ENCODE measurements around the gene TMEM51.

The TMEM51 gene

GRCh38 chr1:15115542-15116330 lies 37.8 kb upstream of the TMEM51 start:
- no peaks in the 10 kb centered on the region for H3K9me3 ChIP-seq (ENCODE audit: control insufficient read depth, insufficient read depth, low read length)
- no peaks in the 10 kb centered on the region for H3K27me3 ChIP-seq (ENCODE audit: control insufficient read depth, insufficient read depth, low read length)
- DNase-seq (ENCODE audit: low read depth, low spot score), result no peak
- 0 out of 2 replicates have a peak, but pooled peaks cover 4% of the 10 kb centered on the region for H3K4me1 ChIP-seq (ENCODE audit: control insufficient read depth, insufficient read depth, low read length)
- no CpG with 5 or more reads among the region's 15 CpGs for WGBS (ENCODE audit: insufficient coverage, insufficient read length)
- H3K27ac ChIP-seq (ENCODE audit: low read length), result no peak overlapping the region
- no peaks in the 10 kb centered on the region for H3K36me3 ChIP-seq (ENCODE audit: control insufficient read depth, insufficient read depth, low read length)
- H3K4me3 ChIP-seq (ENCODE audit: low read length), result no peak overlapping the region

DNA sequence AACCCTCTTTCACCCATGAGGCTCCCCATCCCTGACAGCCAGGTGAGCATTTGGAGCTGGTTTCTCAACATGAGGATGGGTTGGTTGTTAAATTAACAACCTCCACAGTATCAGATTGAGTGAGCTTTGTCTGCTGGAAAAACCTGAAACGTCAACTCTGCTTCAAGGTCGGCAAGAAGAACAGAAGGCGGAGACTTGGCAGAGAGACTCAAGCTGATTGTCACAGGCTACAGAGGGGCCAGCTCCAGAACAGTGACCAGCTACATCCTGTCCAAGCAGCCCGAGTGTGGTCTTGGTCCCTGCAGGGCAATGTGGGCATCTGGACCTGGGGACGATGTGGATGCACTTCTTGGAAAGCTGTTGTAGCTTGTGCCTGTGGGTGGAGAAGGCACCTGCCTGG lies 36.6 kb upstream of the TMEM51 start:
- H3K27me3 ChIP-seq (ENCODE audit: control insufficient read depth, insufficient read depth, low read length), result no peaks in the 10 kb centered on the region
- WGBS (ENCODE audit: insufficient coverage, insufficient read length), result no CpG with 5 or more reads among the region's 5 CpGs
- H3K4me3 ChIP-seq (ENCODE audit: low read length), result no peak overlapping the region
- 0 out of 2 replicates have a peak, but pooled peaks cover 2% of the 10 kb centered on the region for H3K4me1 ChIP-seq (ENCODE audit: control insufficient read depth, insufficient read depth, low read length)
- H3K9me3 ChIP-seq (ENCODE audit: control insufficient read depth, insufficient read depth, low read length), result no peaks in the 10 kb centered on the region
- no peaks in the 10 kb centered on the region for H3K36me3 ChIP-seq (ENCODE audit: control insufficient read depth, insufficient read depth, low read length)
- no peak for DNase-seq (ENCODE audit: low read depth, low spot score)
- H3K27ac ChIP-seq (ENCODE audit: low read length), result no peak overlapping the region

DNA sequence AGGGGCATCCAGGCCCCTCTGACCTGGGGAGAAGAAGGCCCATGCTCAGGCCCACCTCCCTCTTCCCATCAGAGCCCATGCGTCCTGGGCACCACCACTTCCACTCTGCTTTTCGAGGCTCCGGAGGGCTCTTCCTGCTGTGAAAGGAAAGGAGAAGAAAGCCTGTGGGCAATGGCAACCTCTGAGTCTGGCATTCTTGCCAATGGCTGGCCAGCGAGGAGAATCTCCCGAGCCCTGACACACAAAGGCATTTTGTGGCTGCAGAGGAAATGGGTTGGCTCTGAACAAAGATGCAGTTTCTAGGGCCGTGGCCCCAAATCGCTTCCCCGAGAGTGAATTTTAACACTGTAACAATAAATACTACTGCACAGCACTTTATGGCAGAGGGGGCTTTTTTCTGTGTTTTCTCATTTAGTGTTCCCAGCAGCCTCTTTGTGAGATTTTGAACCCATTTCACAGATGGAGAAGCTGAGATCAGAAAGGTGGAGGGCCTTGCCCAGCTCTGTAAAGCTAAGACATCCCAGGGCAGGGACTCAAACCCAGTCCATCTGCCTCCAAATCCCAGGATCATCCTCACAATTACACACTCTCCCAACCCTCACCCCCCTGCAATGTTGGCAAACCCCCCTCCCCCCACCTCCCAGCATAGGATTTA lies 35.7 kb upstream of the TMEM51 start:
- no peak for DNase-seq (ENCODE audit: low read depth, low spot score)
- no peak overlapping the region for H3K4me3 ChIP-seq (ENCODE audit: low read length)
- H3K36me3 ChIP-seq (ENCODE audit: control insufficient read depth, insufficient read depth, low read length), result no peaks in the 10 kb centered on the region
- H3K27me3 ChIP-seq (ENCODE audit: control insufficient read depth, insufficient read depth, low read length), result no peaks in the 10 kb centered on the region
- H3K4me1 ChIP-seq (ENCODE audit: control insufficient read depth, insufficient read depth, low read length), result no peaks in the 10 kb centered on the region
- no CpG with 5 or more reads among the region's 8 CpGs for WGBS (ENCODE audit: insufficient coverage, insufficient read length)
- no peak overlapping the region for H3K27ac ChIP-seq (ENCODE audit: low read length)
- no peaks in the 10 kb centered on the region for H3K9me3 ChIP-seq (ENCODE audit: control insufficient read depth, insufficient read depth, low read length)

DNA sequence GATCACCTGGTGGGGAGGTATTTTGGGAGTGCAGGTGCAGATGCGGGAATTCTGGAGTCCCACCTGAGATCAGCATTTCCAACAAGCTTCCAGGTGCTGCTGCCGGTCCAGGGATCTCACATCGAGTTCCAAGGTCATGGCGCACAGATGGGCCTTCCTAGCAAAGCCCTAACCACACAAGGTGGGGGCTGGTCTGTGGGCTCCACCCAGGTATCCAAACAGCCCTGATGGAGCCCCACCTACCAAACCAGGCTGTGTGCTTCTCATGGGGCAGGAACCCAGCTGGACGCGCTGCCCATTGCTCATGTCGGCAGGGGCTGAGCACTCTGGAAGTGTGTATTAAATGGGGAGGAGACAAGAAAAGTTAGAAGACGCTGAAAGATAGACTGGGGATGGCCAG lies 35.0 kb upstream of the TMEM51 start:
- DNase-seq (ENCODE audit: low read depth, low spot score), result no peak
- H3K36me3 ChIP-seq (ENCODE audit: control insufficient read depth, insufficient read depth, low read length), result no peaks in the 10 kb centered on the region
- no peak overlapping the region for H3K4me3 ChIP-seq (ENCODE audit: low read length)
- H3K9me3 ChIP-seq (ENCODE audit: control insufficient read depth, insufficient read depth, low read length), result no peaks in the 10 kb centered on the region
- H3K27me3 ChIP-seq (ENCODE audit: control insufficient read depth, insufficient read depth, low read length), result no peaks in the 10 kb centered on the region
- WGBS (ENCODE audit: insufficient coverage, insufficient read length), result no CpG with 5 or more reads among the region's 8 CpGs
- no peaks in the 10 kb centered on the region for H3K4me1 ChIP-seq (ENCODE audit: control insufficient read depth, insufficient read depth, low read length)
- H3K27ac ChIP-seq (ENCODE audit: low read length), result no peak overlapping the region

GRCh38 chr1:15120251-15120945 lies 33.1 kb upstream of the TMEM51 start:
- no CpG with 5 or more reads among the region's 13 CpGs for WGBS (ENCODE audit: insufficient coverage, insufficient read length)
- Histone ChIP-seq H3K4me3 (ENCODE audit: low read length) (no peak overlapping the region), H3K36me3 (ENCODE audit: control insufficient read depth, insufficient read depth, low read length) (no peaks in the 10 kb centered on the region), H3K9me3 (ENCODE audit: control insufficient read depth, insufficient read depth, low read length) (no peaks in the 10 kb centered on the region), H3K27ac (ENCODE audit: low read length) (no peak overlapping the region), H3K27me3 (ENCODE audit: control insufficient read depth, insufficient read depth, low read length) (no peaks in the 10 kb centered on the region), H3K4me1 (ENCODE audit: control insufficient read depth, insufficient read depth, low read length) (no peaks in the 10 kb centered on the region)
- no peak for DNase-seq (ENCODE audit: low read depth, low spot score)

- Histone ChIP-seq H3K9me3 (ENCODE audit: control insufficient read depth, insufficient read depth, low read length) (no peaks in the 10 kb centered on the region), H3K4me3 (ENCODE audit: low read length) (no peak overlapping the region), H3K36me3 (ENCODE audit: control insufficient read depth, insufficient read depth, low read length) (no peaks in the 10 kb centered on the region), H3K27me3 (ENCODE audit: control insufficient read depth, insufficient read depth, low read length) (no peaks in the 10 kb centered on the region), H3K4me1 (ENCODE audit: control insufficient read depth, insufficient read depth, low read length) (no peaks in the 10 kb centered on the region), H3K27ac (ENCODE audit: low read length) (no peak overlapping the region)
- DNase-seq (ENCODE audit: low read depth, low spot score), result no peak
- no CpG with 5 or more reads among the region's 7 CpGs for WGBS (ENCODE audit: insufficient coverage, insufficient read length)
Measured at GRCh38 chr1:15122331-15122730, 31.2 kb upstream of the TMEM51 start.

DNA sequence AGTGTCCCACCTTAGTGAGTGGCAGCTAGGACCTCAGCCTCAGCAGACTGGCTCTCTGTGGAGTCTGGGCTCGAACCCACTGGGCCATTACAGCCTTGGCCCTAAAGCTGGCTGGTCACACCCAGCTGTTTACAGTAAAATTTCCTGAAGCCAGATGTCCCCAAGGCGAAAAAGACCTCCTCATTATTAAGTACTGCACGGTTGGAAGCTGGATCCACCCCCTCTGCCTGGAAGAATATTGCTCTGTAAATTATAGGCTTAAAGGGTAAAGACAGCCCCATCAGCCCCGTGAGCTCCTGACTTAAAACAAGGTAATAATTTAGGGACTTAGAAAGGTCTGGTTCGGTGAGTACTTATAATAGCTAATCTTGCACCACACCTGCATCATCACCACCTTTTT lies 30.3 kb upstream of the TMEM51 start:
- Histone ChIP-seq H3K4me1 (ENCODE audit: control insufficient read depth, insufficient read depth, low read length) (no peaks in the 10 kb centered on the region), H3K9me3 (ENCODE audit: control insufficient read depth, insufficient read depth, low read length) (no peaks in the 10 kb centered on the region), H3K36me3 (ENCODE audit: control insufficient read depth, insufficient read depth, low read length) (no peaks in the 10 kb centered on the region), H3K27ac (ENCODE audit: low read length) (no peak overlapping the region), H3K27me3 (ENCODE audit: control insufficient read depth, insufficient read depth, low read length) (no peaks in the 10 kb centered on the region), H3K4me3 (ENCODE audit: low read length) (no peak overlapping the region)
- no CpG with 5 or more reads among the region's 5 CpGs for WGBS (ENCODE audit: insufficient coverage, insufficient read length)
- no peak for DNase-seq (ENCODE audit: low read depth, low spot score)

- Histone ChIP-seq H3K27me3 (ENCODE audit: control insufficient read depth, insufficient read depth, low read length) (no peaks in the 10 kb centered on the region), H3K27ac (ENCODE audit: low read length) (no peak overlapping the region), H3K36me3 (ENCODE audit: control insufficient read depth, insufficient read depth, low read length) (no peaks in the 10 kb centered on the region), H3K4me1 (ENCODE audit: control insufficient read depth, insufficient read depth, low read length) (no peaks in the 10 kb centered on the region), H3K9me3 (ENCODE audit: control insufficient read depth, insufficient read depth, low read length) (no peaks in the 10 kb centered on the region), H3K4me3 (ENCODE audit: low read length) (no peak overlapping the region)
- DNase-seq (ENCODE audit: low read depth, low spot score), result no peak
- no CpG with 5 or more reads among the region's 9 CpGs for WGBS (ENCODE audit: insufficient coverage, insufficient read length)
Measured at GRCh38 chr1:15123925-15124324, 29.6 kb upstream of the TMEM51 start.

- no peaks in the 10 kb centered on the region for H3K4me1 ChIP-seq (ENCODE audit: control insufficient read depth, insufficient read depth, low read length)
- no peak for DNase-seq (ENCODE audit: low read depth, low spot score)
- no peak overlapping the region for H3K4me3 ChIP-seq (ENCODE audit: low read length)
- no peaks in the 10 kb centered on the region for H3K9me3 ChIP-seq (ENCODE audit: control insufficient read depth, insufficient read depth, low read length)
- H3K36me3 ChIP-seq (ENCODE audit: control insufficient read depth, insufficient read depth, low read length), result no peaks in the 10 kb centered on the region
- no peaks in the 10 kb centered on the region for H3K27me3 ChIP-seq (ENCODE audit: control insufficient read depth, insufficient read depth, low read length)
- H3K27ac ChIP-seq (ENCODE audit: low read length), result no peak overlapping the region
- WGBS (ENCODE audit: insufficient coverage, insufficient read length), result no CpG with 5 or more reads among the region's 25 CpGs
Measured at GRCh38 chr1:15124362-15125100, 29.0 kb upstream of the TMEM51 start.

DNA sequence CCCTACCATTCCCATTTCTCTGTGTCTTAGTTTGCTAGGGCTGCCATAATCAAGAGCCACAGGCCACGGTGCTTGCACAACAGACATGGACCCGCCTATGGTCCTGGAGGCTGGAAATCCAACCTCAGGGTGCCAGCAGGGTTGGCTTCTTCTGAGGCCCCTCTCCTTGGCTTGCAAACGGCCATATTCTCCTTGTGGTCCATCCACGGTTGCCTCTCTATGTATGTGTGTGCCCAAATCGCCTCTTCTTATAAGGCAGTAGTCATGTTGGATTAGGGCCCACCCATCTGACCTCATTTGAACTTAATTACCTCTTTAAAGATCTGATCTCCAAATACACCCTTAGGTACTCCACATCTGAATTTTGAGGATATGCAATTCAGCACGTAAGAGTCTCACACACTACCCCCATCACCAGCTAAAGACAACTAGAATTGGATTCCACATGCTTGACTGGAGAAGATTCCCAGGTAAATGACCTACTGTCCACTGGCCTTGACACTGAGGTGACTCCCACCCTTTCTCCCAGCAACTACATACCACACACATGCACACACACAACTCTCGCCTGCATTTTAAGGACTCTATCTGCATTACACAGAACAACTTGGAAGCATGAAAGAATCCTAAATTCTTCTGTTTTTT lies 28.3 kb upstream of the TMEM51 start:
- Histone ChIP-seq H3K4me1 (ENCODE audit: control insufficient read depth, insufficient read depth, low read length) (no peaks in the 10 kb centered on the region), H3K36me3 (ENCODE audit: control insufficient read depth, insufficient read depth, low read length) (no peaks in the 10 kb centered on the region), H3K27me3 (ENCODE audit: control insufficient read depth, insufficient read depth, low read length) (no peaks in the 10 kb centered on the region), H3K4me3 (ENCODE audit: low read length) (no peak overlapping the region), H3K27ac (ENCODE audit: low read length) (no peak overlapping the region), H3K9me3 (ENCODE audit: control insufficient read depth, insufficient read depth, low read length) (no peaks in the 10 kb centered on the region)
- no CpG with 5 or more reads among the region's 7 CpGs for WGBS (ENCODE audit: insufficient coverage, insufficient read length)
- DNase-seq (ENCODE audit: low read depth, low spot score), result no peak

All from iPS DF 6.9 (cell line).